Measurements from ENCODE around the gene MAP3K9. TPM values are rescaled to one million over a fixed set of nuclear protein-coding genes. Genes with fewer than 3 reads are reported as not detected.

The MAP3K9 gene
- total RNA-seq, 1 experiment from 2014 or later: 28.0 TPM

GRCh38 chr14:70779667-70780066 lies 29.6 kb downstream of the MAP3K9 start (continued):
- TF ChIP-seq E2F4 (CRISPR knock-in tag; IDR thresholded peaks at IDR 0.05; ENCODE audit: borderline replicate concordance, low read depth): no peak
- TF ChIP-seq USF1 (CRISPR knock-in tag; IDR thresholded peaks at IDR 0.05): no peak
- no peak for TF ChIP-seq HMGXB4 (CRISPR knock-in tag; IDR thresholded peaks at IDR 0.05)
- no peak for TF ChIP-seq NR2C2 (CRISPR knock-in tag; IDR thresholded peaks at IDR 0.05)
- TF ChIP-seq ATF6 (CRISPR knock-in tag; IDR thresholded peaks at IDR 0.05): no peak
- no peak for TF ChIP-seq IRF2 (CRISPR knock-in tag; IDR thresholded peaks at IDR 0.05; ENCODE audit: borderline replicate concordance, low read depth)

GRCh38 chr14:70776197-70776596 lies 33.1 kb downstream of the MAP3K9 start:
- no peak overlapping the region for H3K4me3 Mint-ChIP-seq
- no peaks in the 10 kb centered on the region for H3K27me3 Mint-ChIP-seq (ENCODE audit: low read depth)
- peaks cover 39% of the 10 kb centered on the region for H3K4me1 Mint-ChIP-seq
- H3K27ac Mint-ChIP-seq: peak overlapping the region; percentile 17; the same call in 1 of the 2 replicates
- ATAC-seq: no peak
- CTCF ChIA-PET: no interaction called here
- H3K36me3 Mint-ChIP-seq: peaks cover 5% of the 10 kb centered on the region
- POLR2A ChIA-PET: no interaction called here
- TF ChIP-seq IRF2 (CRISPR knock-in tag; IDR thresholded peaks at IDR 0.05; ENCODE audit: borderline replicate concordance, low read depth): no peak
- no peak for TF ChIP-seq NR1H2 (CRISPR knock-in tag; IDR thresholded peaks at IDR 0.05)
- TF ChIP-seq E2F4 (CRISPR knock-in tag; IDR thresholded peaks at IDR 0.05; ENCODE audit: borderline replicate concordance, low read depth): no peak
- TF ChIP-seq ERG (CRISPR knock-in tag; IDR thresholded peaks at IDR 0.05): no peak
- no peak for DNase-seq (ENCODE audit: low spot score)
- no peaks in the 10 kb centered on the region for H3K9me3 Mint-ChIP-seq

GRCh38 chr14:70773182-70773862 lies 36.0 kb downstream of the MAP3K9 start:
- Mint-ChIP-seq H3K27ac (peak overlapping the region; percentile 82; the same call in 1 of the 2 replicates), H3K36me3 (peaks cover 19% of the 10 kb centered on the region), H3K4me3 (no peak overlapping the region), H3K9me3 (peaks cover 8% of the 10 kb centered on the region), H3K27me3 (ENCODE audit: low read depth) (no peaks in the 10 kb centered on the region), H3K4me1 (peaks cover 39% of the 10 kb centered on the region)
- ChIA-PET POLR2A (interaction anchor here (1.6 kb wide), 1 partner anchor 36 kb away, joined by 4 read pairs; the partner anchor contains the start of gene MAP3K9), CTCF (no interaction called here)
- ATAC-seq (no peak), DNase-seq (ENCODE audit: low spot score) (no peak)
- TF ChIP-seq RELA (CRISPR knock-in tag; IDR thresholded peaks at IDR 0.05; ENCODE audit: borderline replicate concordance) (no peak), PRRX2 (CRISPR knock-in tag; IDR thresholded peaks at IDR 0.05) (no peak), AR (CRISPR knock-in tag; IDR thresholded peaks at IDR 0.05) (no peak), PREB (CRISPR knock-in tag; IDR thresholded peaks at IDR 0.05; ENCODE audit: borderline replicate concordance) (no peak), ZNF263 (CRISPR knock-in tag; IDR thresholded peaks at IDR 0.05; ENCODE audit: low read depth) (no peak), TEAD1 (CRISPR knock-in tag; IDR thresholded peaks at IDR 0.05) (no peak), ZBTB43 (CRISPR knock-in tag; IDR thresholded peaks at IDR 0.05) (no peak), CREM (CRISPR knock-in tag; IDR thresholded peaks at IDR 0.05) (no peak)

Measured in WTC11 (cell line).